ENCODE data around the gene EDA.

GRCh38 chrX:69932323-69932722 lies 316.4 kb downstream of the EDA start:
- no peak for TF ChIP-seq SIN3A (IDR thresholded peaks at IDR 0.05; ENCODE audit: low read depth)
- no peak for TF ChIP-seq POLR2A (IDR thresholded peaks at IDR 0.05; ENCODE audit: borderline replicate concordance, extremely low read depth, insufficient read depth, insufficient read length)
- no peak for TF ChIP-seq CTCF (IDR thresholded peaks at IDR 0.05 in 2 of 3, conservative IDR thresholded peaks at IDR 0.05 in 1 of 3; ENCODE audit: borderline replicate concordance in 1 of 3, insufficient read depth in 1 of 3, low read depth in 2 of 3, low read length in 2 of 3)
- no peak for TF ChIP-seq EGR1 (IDR thresholded peaks at IDR 0.05; ENCODE audit: low read depth)
- no peak for TF ChIP-seq MAX (IDR thresholded peaks at IDR 0.05)
- no peak for TF ChIP-seq TCF7L2 (IDR thresholded peaks at IDR 0.05; ENCODE audit: borderline replicate concordance, extremely low read depth, insufficient read depth, insufficient read length)
- TF ChIP-seq EZH2 (IDR thresholded peaks at IDR 0.05), result no peak
- no peak for TF ChIP-seq SP1 (IDR thresholded peaks at IDR 0.05; ENCODE audit: low read depth)
- TF ChIP-seq JUND (IDR thresholded peaks at IDR 0.05), result no peak
- TF ChIP-seq ELF1 (IDR thresholded peaks at IDR 0.05; ENCODE audit: borderline replicate concordance, low read depth), result no peak
- no peak for TF ChIP-seq POLR2AphosphoS5 (IDR thresholded peaks at IDR 0.05; ENCODE audit: low read depth, low read length)
